DOHH2 (cell line): ENCODE data around the gene LSAMP.

Source experiments
- H3F3A ChIP-seq: fragments of 200-600 bp; sonication (generic), shearing (Covaris generic); 2 replicates; pipeline ENCODE4 v1.6.0; 2016; ENCODE audit warnings: antibody characterized with exemption, mild to moderate bottlenecking; ENCODE audit not compliant: control insufficient read depth, insufficient read depth
- H3K27ac ChIP-seq: fragments of 200-600 bp; sonication (generic); 2 replicates; pipeline ENCODE4 v1.5.1; 2014; ENCODE audit warnings: low read depth, mild to moderate bottlenecking, low read length, moderate library complexity
- H3K27me3 ChIP-seq: fragments of 200-600 bp; sonication (generic); 2 replicates; pipeline ENCODE4 v1.6.1; 2014; ENCODE audit warnings: mild to moderate bottlenecking, low read length, mixed read lengths; ENCODE audit not compliant: control insufficient read depth
- H3K36me3 ChIP-seq: fragments of 200-600 bp; sonication (generic); 2 replicates; pipeline ENCODE4 v1.6.1; 2014; ENCODE audit warnings: mild to moderate bottlenecking, low read length, moderate library complexity, mixed read lengths; ENCODE audit not compliant: control insufficient read depth
- H3K4me1 ChIP-seq: fragments of 200-600 bp; sonication (generic); 2 replicates; pipeline ENCODE4 v1.6.1; 2014; ENCODE audit warnings: mild to moderate bottlenecking, low read length, mixed read lengths; ENCODE audit not compliant: control insufficient read depth
- H3K4me2 ChIP-seq: fragments of 200-600 bp; sonication (generic); 2 replicates; pipeline ENCODE4 v1.6.0; 2014; ENCODE audit warnings: mild to moderate bottlenecking, low read length, moderate library complexity
- H3K4me3 ChIP-seq: fragments of 200-600 bp; sonication (generic); 2 replicates; pipeline ENCODE4 v1.5.1; 2014; ENCODE audit warnings: mild to moderate bottlenecking, low read length, mixed read lengths
- H3K79me2 ChIP-seq: fragments of 200-600 bp; sonication (generic); 2 replicates; pipeline ENCODE4 v1.6.1; 2014; ENCODE audit warnings: mild to moderate bottlenecking, low read length, mixed read lengths; ENCODE audit not compliant: control insufficient read depth
- H3K9me2 ChIP-seq: fragments of 200-600 bp; sonication (generic); replicated peaks from 2 replicates; pipeline ENCODE4 v1.6.1; 2014; ENCODE audit warnings: mild to moderate bottlenecking, low read length, mixed read lengths; ENCODE audit not compliant: control insufficient read depth
- H3K9me3 ChIP-seq: fragments of 200-600 bp; sonication (generic); 2 replicates; pipeline ENCODE4 v1.6.1; 2014; ENCODE audit warnings: antibody characterized with exemption, low read length, mixed read lengths; ENCODE audit not compliant: control insufficient read depth, insufficient read depth
- H4K20me1 ChIP-seq: fragments of 200-600 bp; sonication (generic); 2 replicates; pipeline ENCODE4 v1.6.0; 2014; ENCODE audit warnings: low read depth, mild to moderate bottlenecking, antibody characterized with exemption, low read length, moderate library complexity; ENCODE audit not compliant: control insufficient read depth, insufficient read depth
- EZH2phosphoT487 ChIP-seq: fragments of 200-600 bp; sonication (generic); IDR thresholded peaks from 2 replicates; pipeline ENCODE4 v1.6.1; 2017; ENCODE audit warnings: borderline replicate concordance, mild to moderate bottlenecking, antibody characterized with exemption, low read length, moderate library complexity, mixed read lengths
- TF ChIP-seq, protein P1 (sequence below): fragments of 200-600 bp; sonication (generic); IDR thresholded peaks from one replicate; pipeline ENCODE4 v1.5.1; 2014; ENCODE audit warnings: antibody characterized with exemption, mild to moderate bottlenecking, low read depth, low read length; ENCODE audit not compliant: poor library complexity, severe bottlenecking

The LSAMP gene

DNA sequence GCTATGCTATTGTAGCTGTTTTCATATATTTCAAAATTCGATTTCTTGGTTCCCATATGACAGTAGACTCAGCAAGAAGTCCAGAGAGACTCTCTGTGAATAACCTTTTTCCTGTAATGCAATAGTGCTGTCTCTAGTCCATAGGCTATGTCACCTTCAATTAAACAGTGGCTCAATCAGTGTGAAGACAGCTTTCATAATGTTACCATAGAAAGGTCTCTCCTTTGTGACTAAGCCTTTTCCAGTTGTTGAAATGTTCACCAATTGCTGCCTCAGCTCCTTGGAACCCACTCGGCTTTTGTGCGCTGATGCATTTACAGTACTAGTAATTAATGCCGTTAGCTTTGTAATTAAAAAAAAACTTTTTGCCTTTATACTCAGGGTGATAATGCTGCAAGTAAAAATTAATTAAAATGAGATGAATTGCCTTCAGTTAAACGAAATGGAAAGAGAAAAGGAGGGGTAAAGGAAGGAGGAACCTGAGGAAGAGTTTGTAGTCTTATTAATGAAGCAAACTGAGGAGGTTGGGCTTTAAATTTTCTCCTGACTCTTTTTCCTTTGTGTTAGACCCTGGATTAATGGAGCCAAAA is 214.8 kb downstream of the LSAMP start:
- Histone ChIP-seq H3K4me2 (no peak overlapping the region), H3K4me1 (no peaks in the 10 kb centered on the region), H4K20me1 (no peaks in the 10 kb centered on the region), H3K4me3 (no peak overlapping the region), H3K36me3 (no peaks in the 10 kb centered on the region), H3F3A (no peaks in the 10 kb centered on the region), H3K79me2 (no peaks in the 10 kb centered on the region), H3K9me2 (no peaks in the 10 kb centered on the region), H3K9me3 (no peaks in the 10 kb centered on the region), H3K27ac (no peak overlapping the region), H3K27me3 (no peaks in the 10 kb centered on the region)
- TF ChIP-seq, protein P1, sequence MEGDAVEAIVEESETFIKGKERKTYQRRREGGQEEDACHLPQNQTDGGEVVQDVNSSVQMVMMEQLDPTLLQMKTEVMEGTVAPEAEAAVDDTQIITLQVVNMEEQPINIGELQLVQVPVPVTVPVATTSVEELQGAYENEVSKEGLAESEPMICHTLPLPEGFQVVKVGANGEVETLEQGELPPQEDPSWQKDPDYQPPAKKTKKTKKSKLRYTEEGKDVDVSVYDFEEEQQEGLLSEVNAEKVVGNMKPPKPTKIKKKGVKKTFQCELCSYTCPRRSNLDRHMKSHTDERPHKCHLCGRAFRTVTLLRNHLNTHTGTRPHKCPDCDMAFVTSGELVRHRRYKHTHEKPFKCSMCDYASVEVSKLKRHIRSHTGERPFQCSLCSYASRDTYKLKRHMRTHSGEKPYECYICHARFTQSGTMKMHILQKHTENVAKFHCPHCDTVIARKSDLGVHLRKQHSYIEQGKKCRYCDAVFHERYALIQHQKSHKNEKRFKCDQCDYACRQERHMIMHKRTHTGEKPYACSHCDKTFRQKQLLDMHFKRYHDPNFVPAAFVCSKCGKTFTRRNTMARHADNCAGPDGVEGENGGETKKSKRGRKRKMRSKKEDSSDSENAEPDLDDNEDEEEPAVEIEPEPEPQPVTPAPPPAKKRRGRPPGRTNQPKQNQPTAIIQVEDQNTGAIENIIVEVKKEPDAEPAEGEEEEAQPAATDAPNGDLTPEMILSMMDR, result no peak
- TF ChIP-seq EZH2phosphoT487, result no peak

DNA sequence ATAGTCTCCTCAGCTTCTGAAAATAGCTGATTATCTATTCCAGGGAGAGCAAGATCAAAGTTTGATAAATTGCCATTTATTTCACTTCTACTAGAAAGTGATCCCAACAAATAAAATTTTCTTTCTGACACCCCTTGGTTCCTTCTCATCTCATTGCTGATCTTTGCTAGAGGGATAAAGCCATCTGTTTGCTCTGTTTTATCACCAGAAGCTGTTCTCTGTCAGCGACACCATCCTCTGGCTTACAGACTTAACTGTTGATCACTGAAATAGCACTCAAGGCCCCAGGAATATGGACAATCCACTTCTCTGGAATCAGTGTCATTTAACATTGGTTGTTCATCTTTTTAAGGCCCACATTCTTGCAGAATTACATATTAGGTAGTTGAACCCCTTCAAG is 219.0 kb downstream of the LSAMP start:
- Histone ChIP-seq H3K9me2 (no peaks in the 10 kb centered on the region), H3K27me3 (no peaks in the 10 kb centered on the region), H3K4me2 (no peak overlapping the region), H3K36me3 (no peaks in the 10 kb centered on the region), H3F3A (no peaks in the 10 kb centered on the region), H3K9me3 (no peaks in the 10 kb centered on the region), H3K79me2 (no peaks in the 10 kb centered on the region), H3K4me1 (no peaks in the 10 kb centered on the region), H4K20me1 (no peaks in the 10 kb centered on the region), H3K4me3 (no peak overlapping the region), H3K27ac (no peak overlapping the region)
- TF ChIP-seq, protein P1, result no peak

DNA sequence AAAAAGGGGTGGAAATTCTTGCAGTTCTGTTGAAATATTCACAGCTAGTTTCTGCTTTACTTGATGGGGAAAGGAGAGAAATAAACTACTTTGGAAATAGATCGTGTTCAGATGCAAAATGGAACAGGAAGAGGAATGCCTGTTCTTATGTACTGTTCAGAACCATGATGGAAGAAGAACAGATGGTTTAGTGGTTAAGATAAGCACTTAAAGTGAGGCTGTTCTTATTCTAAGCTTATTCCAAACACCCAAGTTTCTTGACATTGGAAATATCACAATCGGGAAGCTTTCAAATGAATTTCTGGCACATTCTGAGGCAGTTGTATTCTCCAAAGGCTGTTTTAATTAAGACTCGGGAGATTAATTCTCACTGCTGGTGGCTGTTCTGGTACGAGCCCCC is 228.5 kb downstream of the LSAMP start:
- H3K9me3 ChIP-seq, result no peaks in the 10 kb centered on the region
- no peaks in the 10 kb centered on the region for H3K27me3 ChIP-seq
- H3K4me1 ChIP-seq, result no peaks in the 10 kb centered on the region
- no peaks in the 10 kb centered on the region for H3K79me2 ChIP-seq
- H3K4me3 ChIP-seq, result no peak overlapping the region
- no peaks in the 10 kb centered on the region for H3K9me2 ChIP-seq
- TF ChIP-seq EZH2phosphoT487, result no peak
- TF ChIP-seq, protein P1, result no peak
- no peaks in the 10 kb centered on the region for H4K20me1 ChIP-seq
- no peak overlapping the region for H3K27ac ChIP-seq
- H3K36me3 ChIP-seq, result no peaks in the 10 kb centered on the region
- no peak overlapping the region for H3K4me2 ChIP-seq
- H3F3A ChIP-seq, result no peaks in the 10 kb centered on the region
